GM12878 (cell line): ENCODE data around the gene NTN1. TPM values are rescaled to one million over a fixed set of nuclear protein-coding genes. Genes with fewer than 3 reads are reported as not detected.

ENCODE experiments used
- ATAC-seq: fragments of 200-7000 bp; cut with Tn5 transposase; 3 replicates; pipeline ENCODE4 v1.9.1; 2020; ENCODE audit warnings: mild to moderate bottlenecking, moderate library complexity
- BruUV-seq: library from RNA; stranded (reverse); fragments of 400-500 nt; replicated peaks from 2 replicates; lab custom pipeline; 2021; lab: Mats Ljungman, UMichigan
- CTCF ChIA-PET: fragments of 300-600 bp; sonication (Branson Sonifier 250); formaldehyde crosslinking; extraction: SDS; loops from one replicate; lab custom pipeline; 2021; ENCODE audit warnings: inconsistent platforms; lab: Yijun Ruan, JAX
- POLR2A ChIA-PET: fragments of 350-600 bp; formaldehyde crosslinking; extraction: SDS; loops from one replicate; lab custom pipeline; 2021; ENCODE audit warnings: inconsistent platforms; lab: Charles Lee
- RAD21 ChIA-PET: fragments of 300-600 bp; sonication (Branson Sonifier 250); formaldehyde crosslinking; loops from one replicate; lab custom pipeline; 2023; ENCODE audit warnings: antibody characterized with exemption; ENCODE audit not compliant: unreplicated experiment; lab: Charles Lee
- SMC1A ChIA-PET: fragments of 300-600 bp; sonication (Branson Sonifier 250); formaldehyde crosslinking; loops from one replicate; lab custom pipeline; 2023; ENCODE audit not compliant: unreplicated experiment, uncharacterized antibody; lab: Charles Lee
- DNase-seq: peaks from one replicate; pipeline ENCODE4 v3.0.0-alpha.2; 2011; ENCODE audit warnings: low read depth, low spot score
- FAIRE-seq: peaks from 3 replicates; lab custom pipeline; 2011; peaks lifted over from hg19 to GRCh38; lab: Jason Lieb, UNC
- H2AFZ ChIP-seq: 2 replicates; pipeline ENCODE4 v1.6.0; 2011; ENCODE audit warnings: low read depth, low read length, control low read depth; ENCODE audit not compliant: control insufficient read depth
- H3K27ac ChIP-seq: 2 replicates; pipeline ENCODE4 v1.5.1; 2011; ENCODE audit warnings: control low read depth; ENCODE audit not compliant: control insufficient read depth, insufficient read depth
- H3K27me3 ChIP-seq, 2 experiments: replicated peaks in 1 of 2; 2 replicates each; pipeline versions ENCODE4 v1.6.0 to v1.6.1; 2011; ENCODE audit warnings: low read length in 1 of 2; ENCODE audit not compliant: control insufficient read depth in 2 of 2, insufficient read depth in 2 of 2
- H3K36me3 ChIP-seq, 2 experiments: 2 replicates each; pipeline ENCODE4 v1.5.1; 2011; ENCODE audit warnings: low read length in 1 of 2; ENCODE audit not compliant: control insufficient read depth in 2 of 2, insufficient read depth in 2 of 2
- H3K4me1 ChIP-seq: 2 replicates; pipeline ENCODE4 v1.6.1; 2011; ENCODE audit warnings: mild to moderate bottlenecking, low read length, moderate library complexity, mixed read lengths; ENCODE audit not compliant: control insufficient read depth, insufficient read depth
- H3K4me2 ChIP-seq: 2 replicates; pipeline ENCODE4 v1.6.0; 2011; ENCODE audit warnings: control low read depth; ENCODE audit not compliant: control insufficient read depth, insufficient read depth
- H3K4me3 ChIP-seq: fragments of 200-600 bp; sonication (generic); 2 replicates; pipeline ENCODE4 v1.5.1; 2016
- H3K79me2 ChIP-seq: 2 replicates; pipeline ENCODE4 v1.6.0; 2011; ENCODE audit warnings: low read length; ENCODE audit not compliant: control insufficient read depth, insufficient read depth
- H3K9ac ChIP-seq: 2 replicates; pipeline ENCODE4 v1.8.0; 2011; ENCODE audit warnings: low read length, control low read depth, mixed read lengths; ENCODE audit not compliant: control insufficient read depth, insufficient read depth
- H3K9me3 ChIP-seq: replicated peaks from 3 replicates; pipeline ENCODE4 v1.5.1; 2011; ENCODE audit warnings: mild to moderate bottlenecking, low read length; ENCODE audit not compliant: control insufficient read depth, insufficient read depth
- H4K20me1 ChIP-seq: 2 replicates; pipeline ENCODE4 v1.6.0; 2011; ENCODE audit not compliant: control insufficient read depth, insufficient read depth
- CBFB ChIP-seq: IDR thresholded peaks from 2 replicates; pipeline ENCODE4 v1.6.1; 2016; ENCODE audit warnings: antibody characterized with exemption, low read depth
- CTCF ChIP-seq, 3 experiments: IDR thresholded peaks in 2 of 3; conservative IDR thresholded peaks in 1 of 3; 2 replicates each; pipeline ENCODE4 v1.5.1; 2011; ENCODE audit warnings: low read depth in 3 of 3, low read length in 3 of 3, mild to moderate bottlenecking in 3 of 3, control low read depth in 2 of 3, moderate library complexity in 2 of 3, inconsistent platforms in 1 of 3, mixed read lengths in 1 of 3; ENCODE audit not compliant: control insufficient read depth in 2 of 3, insufficient read depth in 1 of 3; ENCODE audit errors: extremely low read depth in 1 of 3
- E4F1 ChIP-seq: fragments of 450-650 bp; IDR thresholded peaks from 2 replicates; pipeline ENCODE4 v1.6.1; 2018; ENCODE audit warnings: borderline replicate concordance, mild to moderate bottlenecking; ENCODE audit not compliant: partially characterized antibody
- EGR1 ChIP-seq, 2 experiments: IDR thresholded peaks; 1 replicate in 1 of 2; 2 replicates in 1 of 2; pipeline ENCODE4 v1.6.1; 2011 to 2012; ENCODE audit warnings: low read depth in 2 of 2, low read length in 2 of 2, borderline replicate concordance in 1 of 2, mild to moderate bottlenecking in 1 of 2, moderate library complexity in 1 of 2
- KAT2A ChIP-seq: conservative IDR thresholded peaks from 2 replicates; pipeline ENCODE4 v1.6.1; 2011; ENCODE audit warnings: low read depth, low read length; ENCODE audit not compliant: control insufficient read depth
- NR2C2 ChIP-seq: IDR thresholded peaks from 2 replicates; pipeline ENCODE4 v1.6.1; 2011; ENCODE audit warnings: borderline replicate concordance, low read depth; ENCODE audit not compliant: control insufficient read depth, insufficient read length
- PML ChIP-seq: IDR thresholded peaks from 2 replicates; pipeline ENCODE4 v1.6.1; 2012; ENCODE audit warnings: low read length, inconsistent platforms
- POLR2A ChIP-seq: IDR thresholded peaks from 2 replicates; pipeline ENCODE4 v1.6.1; 2011; ENCODE audit warnings: low read depth, mild to moderate bottlenecking, low read length
- WGBS: methylation state at CpG from one replicate; pipeline ENCODE4 v1.1.6; 2016; ENCODE audit warnings: low lambda C conversion rate; ENCODE audit not compliant: insufficient replicate concordance, insufficient coverage; ENCODE audit errors: missing lambda C conversion rate; 5-methylcytosine and 5-hydroxymethylcytosine counted together
- in situ Hi-C: fragments of 300-500 bp; cut with MboI; formaldehyde crosslinking; loops from 9 replicates; pipeline ENCODE4 v1.14.3; 2018; ENCODE audit warnings: mixed read lengths
- intact Hi-C: fragments of 100-400 bp; cut with micrococcal nuclease; formaldehyde crosslinking; loops from one replicate; pipeline ENCODE4 v1.14.2; 2022; ENCODE audit not compliant: unreplicated experiment
- polyA plus RNA-seq, 11 experiments: library from polyadenylated mRNA; depleted of rRNA in 4 of 11; unstranded in 6 of 11; stranded (reverse) in 5 of 11; fragments of >200 nt; fragmentation: Nextera tagmentation in 4 of 11; fragmentation: Illumina TruSeq in 1 of 11; extraction: Ambion mirVana in 4 of 11; extraction: Trizol in 1 of 11; gene quantifications; 1 replicate in 1 of 11; 2 replicates in 10 of 11; pipeline versions ENCODE4 v1.2.1 to v1.2.3, GENCODE V29; 2011 to 2016; ENCODE audit warnings: inconsistent platforms in 2 of 11, missing spikeins in 2 of 11, low read depth in 1 of 11
- total RNA-seq, 4 experiments: library from RNA; depleted of rRNA in 3 of 4; stranded (reverse); fragments of >200 nt in 3 of 4; fragmentation: Illumina TruSeq in 1 of 4; extraction: Trizol in 1 of 4; gene quantifications; 2 replicates each; pipeline versions ENCODE4 v1.2.1 to v1.2.3, GENCODE V29; 2013 to 2021

NTN1 gene
- total and polyA plus RNA-seq, 10 of the 15 experiments (the other 5 are each of a cell fraction or from before 2014, with no cell fraction given): 0.02 to 0.89 (median 0.35) TPM

- ChIA-PET POLR2A (no interaction called here), RAD21 (interaction anchor here (0.6 kb wide), 1 partner anchor 246 kb away, joined by 3 read pairs; no protein-coding TSS in a partner anchor), CTCF (no interaction called here), SMC1A (no interaction called here)
- no peak overlapping the region for H3K27ac ChIP-seq
- in situ Hi-C loops (no loop called here), intact Hi-C loops (no loop called here)
- peaks cover 8% of the 10 kb centered on the region; the same call in 1 of the 2 replicates for H3K4me1 ChIP-seq
- no peak overlapping the region for H3K9ac ChIP-seq
- H3K4me3 ChIP-seq: no peak overlapping the region
- DNase-seq: no peak
- H3K9me3 ChIP-seq: no peaks in the 10 kb centered on the region
- H3K4me2 ChIP-seq: no peak overlapping the region
- H3K27me3 ChIP-seq: no peaks in the 10 kb centered on the region
- TF ChIP-seq POLR2A (0 out of 2 replicates have a peak, but pooled peaks have one; percentile 34), EGR1 (IDR thresholded peaks at IDR 0.05; ENCODE audit: borderline replicate concordance in 1 of 2, low read depth in 2 of 2, low read length in 2 of 2) (no peak)
- H4K20me1 ChIP-seq: no peaks in the 10 kb centered on the region
- FAIRE-seq: no peak
- no peaks in the 10 kb centered on the region for H3K79me2 ChIP-seq
- BruUV-seq: no TSS peak
- ATAC-seq: no peak
- no peaks in the 10 kb centered on the region for H3K36me3 ChIP-seq
- H2AFZ ChIP-seq: no peak overlapping the region
- 54% methylated on average over 10 of the region's 10 CpGs for WGBS
Observed at GRCh38 chr17:9241371-9241712, 220.0 kb downstream of the NTN1 start.

GRCh38 chr17:9241774-9242496 is 220.6 kb downstream of the NTN1 start:
- Histone ChIP-seq H3K4me1 (peaks cover 8% of the 10 kb centered on the region; the same call in 1 of the 2 replicates), H3K27me3 (no peaks in the 10 kb centered on the region), H3K4me3 (no peak overlapping the region), H2AFZ (no peak overlapping the region), H3K9ac (no peak overlapping the region), H3K36me3 (no peaks in the 10 kb centered on the region), H3K4me2 (no peak overlapping the region), H3K27ac (no peak overlapping the region), H4K20me1 (no peaks in the 10 kb centered on the region), H3K9me3 (no peaks in the 10 kb centered on the region), H3K79me2 (no peaks in the 10 kb centered on the region)
- ATAC-seq (no peak), FAIRE-seq (no peak), DNase-seq (no peak)
- POLR2A ChIA-PET: no interaction called here
- no TSS peak for BruUV-seq
- CTCF ChIA-PET: interaction anchor here (0.6 kb wide), 1 partner anchor 829 kb away, joined by 3 read pairs; no protein-coding TSS in a partner anchor
- RAD21 ChIA-PET: interaction anchor here (0.6 kb wide), 1 partner anchor 246 kb away, joined by 3 read pairs; no protein-coding TSS in a partner anchor
- intact Hi-C loops (no loop called here), in situ Hi-C loops (no loop called here)
- 59% methylated on average over 16 of the region's 16 CpGs for WGBS
- SMC1A ChIA-PET: no interaction called here
- TF ChIP-seq CBFB (no peak), PML (no peak), KAT2A (no peak), E4F1 (no peak), NR2C2 (no peak), CTCF (IDR thresholded peaks at IDR 0.05 in 2 of 3, conservative IDR thresholded peaks at IDR 0.05 in 1 of 3; ENCODE audit: control insufficient read depth in 2 of 3, extremely low read depth in 1 of 3, insufficient read depth in 1 of 3, low read depth in 3 of 3, low read length in 3 of 3) (no peak)
